ENCODE results near the gene LCN10. TPM values are rescaled to one million over a fixed set of nuclear protein-coding genes. Genes with fewer than 3 reads are reported as not detected.
"Not testable (repeated sequence)": the region's sequence is repeated elsewhere in the genome, so short reads cannot be mapped to it uniquely, and the experiment has no call there.

LCN10 gene
- polyA plus RNA-seq, 4 donors: 0.47 to 2.0 (median 1.4) TPM

DNA sequence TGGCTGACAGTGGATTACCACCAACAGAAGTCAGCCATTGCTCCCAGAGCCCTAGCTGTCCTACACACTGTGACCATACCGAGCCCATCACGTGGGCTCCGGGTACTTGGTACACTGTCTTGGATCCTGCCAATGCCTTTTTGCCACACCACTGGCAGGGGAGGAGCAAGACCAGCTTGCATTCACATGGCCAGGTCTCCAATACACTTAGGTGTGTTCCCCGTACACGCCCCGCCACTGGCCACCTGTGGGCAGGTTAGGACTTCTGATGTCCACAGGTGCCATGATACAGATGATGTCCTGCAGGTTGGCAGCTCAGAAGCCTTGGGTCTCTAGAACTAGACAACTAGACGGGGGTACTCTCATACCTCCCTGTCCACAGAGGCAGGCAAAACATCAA is 35.7 kb downstream of the LCN10 start:
- no peak for DNase-seq (ENCODE audit: low read depth in 4 of 4, low spot score in 2 of 4)

DNA sequence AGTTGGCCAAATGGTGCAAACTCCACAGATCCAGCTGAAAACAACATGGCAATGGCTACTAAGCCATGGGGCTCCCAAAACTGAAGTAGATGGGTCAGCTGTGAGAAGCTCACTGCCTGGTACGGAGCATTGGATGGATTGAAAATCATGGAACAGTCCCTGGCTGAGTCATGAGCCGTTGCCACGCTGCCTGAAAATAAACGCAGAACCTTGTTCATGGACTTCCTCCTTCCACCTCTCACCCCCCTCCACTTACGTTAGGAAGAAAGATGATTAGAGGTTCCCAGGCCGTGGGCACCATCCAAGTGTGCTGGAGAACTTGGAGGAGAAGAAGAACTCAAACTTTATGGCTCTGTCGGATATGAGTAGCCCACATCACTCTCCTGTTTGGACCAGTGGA is 37.2 kb downstream of the LCN10 start:
- no peak for DNase-seq (ENCODE audit: low read depth in 4 of 4, low spot score in 2 of 4)

DNA sequence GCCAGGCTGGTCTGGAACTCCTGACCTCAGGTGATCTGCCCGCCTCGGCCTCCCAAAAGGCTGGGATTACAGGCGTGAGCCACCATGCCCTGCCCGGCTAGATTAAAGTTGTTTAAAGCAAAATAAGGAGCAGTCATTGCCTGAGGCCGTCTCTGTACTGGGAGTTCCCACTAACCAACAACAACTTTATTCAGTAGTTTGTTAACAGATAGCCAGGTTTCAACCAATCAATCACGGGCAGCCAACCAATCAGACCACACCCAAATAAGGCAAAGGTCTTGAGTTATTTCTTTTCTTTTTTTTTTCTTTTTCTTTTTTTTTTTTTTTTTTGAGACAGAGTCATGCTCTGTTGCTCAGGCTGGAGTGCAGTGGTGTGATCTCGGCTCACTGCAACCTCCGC is 38.0 kb downstream of the LCN10 start:
- not testable (repeated sequence) for DNase-seq (ENCODE audit: low read depth in 4 of 4, low spot score in 2 of 4)

DNA sequence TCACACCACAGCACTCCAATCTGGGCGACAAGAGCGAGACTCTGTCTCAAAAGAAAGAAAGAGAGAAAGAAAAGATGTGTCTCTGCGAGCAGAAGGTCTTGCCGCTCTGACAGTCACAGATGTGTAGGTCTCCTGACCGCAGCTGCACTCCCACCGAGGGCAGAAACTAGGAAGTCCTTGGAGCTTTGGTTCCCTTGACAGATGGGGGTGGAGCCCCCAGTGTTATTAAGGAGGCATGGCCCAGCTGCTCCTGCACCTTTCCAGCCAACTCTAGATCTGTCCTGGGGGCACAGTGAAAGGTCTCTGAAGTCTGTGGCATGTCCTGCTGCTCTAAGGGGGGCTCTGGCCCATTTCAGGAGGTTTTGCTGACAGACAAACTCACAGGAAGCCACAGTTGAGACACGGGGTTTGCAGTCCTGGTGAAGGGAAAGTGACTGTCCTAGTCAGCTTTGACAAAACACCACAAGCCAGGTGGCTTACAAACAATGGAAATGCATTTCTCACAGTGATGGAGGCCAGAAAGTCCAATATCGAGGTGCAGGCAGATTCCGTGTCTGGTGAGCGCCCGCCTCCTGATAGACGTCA is 39.4 kb downstream of the LCN10 start:
- DNase-seq (ENCODE audit: low read depth in 4 of 4, low spot score in 2 of 4): no peak

DNA sequence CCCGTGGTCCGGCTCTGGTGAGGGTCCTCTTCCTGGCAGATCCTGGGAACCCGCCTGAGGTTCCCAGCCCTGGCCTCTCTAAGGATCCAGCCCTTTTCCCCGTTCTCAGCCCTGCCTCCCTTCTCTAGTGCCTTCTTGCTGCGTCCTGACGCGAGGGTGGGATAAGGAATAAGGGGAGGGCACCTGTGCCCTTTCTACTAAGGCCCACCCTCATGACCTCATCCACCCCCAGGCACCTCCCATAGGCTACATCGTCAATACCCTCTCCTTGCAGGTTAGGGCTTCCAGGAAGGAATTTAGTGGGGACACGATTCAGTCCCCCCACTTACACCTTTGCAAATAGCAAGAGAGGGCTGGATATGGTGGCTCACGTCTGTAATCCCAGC is 41.1 kb downstream of the LCN10 start:
- DNase-seq (ENCODE audit: low read depth in 4 of 4, low spot score in 2 of 4): no peak

DNA sequence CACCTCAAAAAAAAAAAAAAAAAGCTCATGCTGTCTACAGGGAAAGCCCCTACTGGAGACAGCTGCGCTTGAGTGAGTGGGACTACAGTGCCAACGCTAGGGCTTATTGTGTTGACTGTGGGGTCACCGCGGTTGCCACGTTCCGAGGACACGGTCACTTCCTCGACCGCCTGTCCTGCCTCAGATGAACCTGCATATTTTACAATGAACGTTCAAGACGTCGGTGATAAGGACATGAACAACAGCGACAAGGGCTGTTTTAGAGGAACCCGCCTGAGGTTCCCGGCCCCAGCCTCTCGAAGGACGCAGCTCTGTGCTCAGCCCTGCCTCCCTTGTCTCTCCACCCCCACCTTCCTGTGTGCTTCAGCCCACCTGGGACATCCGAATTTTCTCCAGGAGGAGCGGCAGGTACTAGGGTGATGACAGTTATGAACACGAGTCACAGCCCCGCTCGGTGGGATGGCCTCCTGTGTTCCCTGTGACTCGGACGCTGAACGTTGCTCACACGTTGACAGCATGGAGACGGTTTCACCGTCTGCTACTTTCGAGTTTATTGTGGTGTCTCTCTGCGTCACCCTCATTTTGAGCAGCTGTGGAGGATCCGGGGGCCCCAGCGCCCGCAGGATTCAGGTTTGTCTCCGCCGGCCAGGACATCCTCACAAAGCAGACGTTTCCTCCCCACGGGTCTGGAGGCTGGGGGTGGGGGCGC is 41.6 kb downstream of the LCN10 start:
- DNase-seq (ENCODE audit: low read depth in 4 of 4, low spot score in 2 of 4): no peak

GRCh38 chr9:136700304-136700703 is 42.4 kb downstream of the LCN10 start:
- DNase-seq (ENCODE audit: low read depth in 4 of 4, low spot score in 2 of 4): no peak

DNA sequence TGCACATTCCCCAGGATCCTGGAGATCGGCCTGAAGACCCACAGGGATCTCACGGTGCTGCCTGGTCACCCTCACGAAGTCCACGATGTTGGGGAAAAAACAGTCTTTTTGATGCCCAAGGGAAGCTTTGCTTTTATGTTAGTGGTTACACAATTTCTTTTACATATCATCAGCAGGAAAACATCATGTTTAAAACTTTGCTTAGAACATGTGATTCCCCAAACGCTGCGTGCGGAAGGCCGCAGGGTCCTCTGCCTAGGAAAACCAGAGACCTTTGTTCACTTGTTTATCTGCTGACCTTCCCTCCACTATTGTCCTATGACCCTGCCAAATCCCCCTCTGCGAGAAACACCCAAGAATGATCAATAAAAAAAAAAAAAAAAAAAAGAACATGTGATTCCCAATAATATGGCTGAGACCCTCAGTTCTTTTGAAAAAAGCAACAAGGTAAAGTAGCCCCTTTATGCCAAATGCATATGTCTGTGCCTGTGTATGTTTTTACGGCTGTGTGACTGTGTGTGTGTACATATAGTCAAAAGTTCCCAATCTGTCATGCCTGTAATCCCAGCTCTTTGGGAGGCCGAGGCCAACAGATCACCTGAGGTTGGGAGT is 44.0 kb downstream of the LCN10 start:
- DNase-seq (ENCODE audit: low read depth in 4 of 4, low spot score in 2 of 4): no peak

- no peak for DNase-seq (ENCODE audit: low read depth in 4 of 4, low spot score in 2 of 4)
Observed at GRCh38 chr9:136697821-136698526, 44.8 kb downstream of the LCN10 start.

- DNase-seq (ENCODE audit: low read depth in 4 of 4, low spot score in 2 of 4): no peak
Observed at GRCh38 chr9:136697146-136697820, 45.5 kb downstream of the LCN10 start.

- no peak for DNase-seq (ENCODE audit: low read depth in 4 of 4, low spot score in 2 of 4)
Observed at GRCh38 chr9:136696502-136696901, 46.2 kb downstream of the LCN10 start.

DNA sequence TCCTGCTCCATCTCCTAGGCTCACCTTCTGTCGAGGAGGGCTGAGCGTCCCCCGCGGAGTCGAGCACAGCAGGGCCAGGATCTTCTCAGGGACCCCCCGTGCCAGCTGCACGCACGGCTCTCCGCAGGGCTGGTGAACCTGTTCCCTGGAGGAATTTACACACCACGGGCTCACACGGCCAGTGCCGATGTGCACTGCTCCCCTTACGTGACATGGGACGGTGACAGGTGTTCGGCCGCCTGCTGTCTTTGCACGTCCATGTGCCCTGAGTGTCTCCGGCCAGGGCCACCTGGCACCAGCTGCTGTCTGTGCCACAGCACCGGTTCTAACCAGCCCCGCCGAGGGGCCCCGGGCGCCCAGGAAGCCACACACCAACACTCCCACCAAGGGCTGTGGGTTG is 46.8 kb downstream of the LCN10 start:
- DNase-seq (ENCODE audit: low read depth in 4 of 4, low spot score in 2 of 4): no peak

- no peak for DNase-seq (ENCODE audit: low read depth in 4 of 4, low spot score in 2 of 4)
Observed at GRCh38 chr9:136695435-136695895, 47.3 kb downstream of the LCN10 start.

DNA sequence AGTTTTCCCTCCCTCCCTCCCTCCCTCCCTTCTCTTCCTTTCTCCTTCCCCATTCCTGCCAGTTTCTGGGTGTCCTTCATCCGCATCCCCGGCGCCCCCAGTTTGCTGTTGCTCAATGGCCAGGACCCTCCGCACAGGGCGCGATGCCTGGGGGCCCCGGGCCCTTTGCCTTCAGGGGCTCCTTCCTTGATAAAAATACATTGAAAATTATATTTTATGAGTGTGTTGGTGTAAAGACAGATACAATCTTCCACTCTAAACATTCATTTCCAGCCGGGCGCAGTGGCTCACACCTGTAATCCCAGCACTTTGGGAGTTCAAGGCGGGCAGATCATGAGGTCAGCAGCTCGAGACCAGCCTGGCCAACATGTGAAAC is 47.9 kb downstream of the LCN10 start:
- DNase-seq (ENCODE audit: low read depth in 4 of 4, low spot score in 2 of 4): no peak

DNA sequence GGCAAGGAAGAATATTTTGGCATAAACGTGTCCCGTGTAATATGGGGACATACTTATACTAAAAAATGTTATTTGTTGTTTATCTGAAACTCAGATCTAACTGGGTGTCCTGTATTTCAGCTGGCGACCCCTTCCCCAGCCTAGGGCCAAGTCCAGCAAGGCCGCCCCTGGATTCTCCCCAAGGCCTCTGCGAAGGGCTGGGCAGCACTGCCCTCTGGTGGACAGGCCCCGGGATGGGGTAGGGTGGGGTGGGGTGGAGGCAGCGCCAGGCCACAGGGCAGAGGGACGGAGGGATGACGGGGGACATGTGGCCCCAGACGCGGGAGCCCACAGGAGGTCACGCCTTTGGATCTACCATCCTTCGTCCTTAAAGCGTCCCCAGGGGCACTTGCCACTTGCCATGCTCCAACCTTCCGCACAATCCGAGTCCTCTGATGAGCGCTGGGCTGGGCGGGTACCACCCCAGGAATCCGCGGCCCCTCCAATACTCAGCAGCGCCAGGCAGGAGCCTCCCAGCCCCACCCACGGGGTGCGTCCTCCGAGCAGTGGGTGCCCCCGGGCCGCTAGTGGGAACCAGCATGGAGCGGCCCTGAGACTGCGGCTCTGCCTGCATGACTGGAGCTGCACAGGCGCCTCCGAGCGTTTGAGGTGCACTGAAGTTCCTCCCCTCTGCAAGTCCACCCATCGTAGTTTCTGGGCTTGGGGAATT is 48.4 kb downstream of the LCN10 start:
- DNase-seq (ENCODE audit: low read depth in 4 of 4, low spot score in 2 of 4): no peak

DNA sequence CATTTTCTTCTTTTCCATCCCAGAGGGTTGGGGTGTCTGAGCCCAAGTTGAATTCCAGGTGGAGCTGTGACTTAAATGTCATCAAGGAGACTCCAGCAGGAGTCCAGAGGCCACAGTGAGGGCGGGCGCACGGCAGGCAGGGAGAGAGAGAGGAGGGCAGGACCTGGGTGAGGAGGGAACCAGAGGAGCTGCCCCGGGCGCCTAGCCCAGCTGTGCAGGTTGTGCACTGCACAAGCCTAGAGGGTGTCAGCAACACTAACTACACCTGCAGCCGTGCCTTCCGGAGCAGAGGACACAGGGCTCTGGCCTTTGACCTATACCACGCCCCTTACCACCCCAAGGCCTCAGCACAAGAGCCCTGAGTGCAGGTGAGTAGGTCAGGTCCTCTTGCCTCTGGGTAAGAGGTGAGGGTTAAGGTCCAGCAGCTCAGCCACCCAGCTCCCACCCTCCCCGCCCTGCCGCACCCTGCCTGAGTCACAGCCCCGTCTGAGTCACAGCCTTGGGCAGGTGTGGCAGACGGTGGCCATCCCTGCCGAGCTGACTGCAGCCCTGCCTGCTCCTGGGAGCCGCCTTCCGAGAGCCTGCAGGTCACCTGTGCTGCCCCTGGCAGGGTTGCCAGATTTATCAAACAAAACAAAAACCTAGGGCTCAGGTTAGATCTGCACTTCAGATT is 49.1 kb downstream of the LCN10 start:
- no peak for DNase-seq (ENCODE audit: low read depth in 4 of 4, low spot score in 2 of 4)

GRCh38 chr9:136693135-136693489 is 49.6 kb downstream of the LCN10 start:
- DNase-seq (ENCODE audit: low read depth in 4 of 4, low spot score in 2 of 4): no peak

- no peak for DNase-seq (ENCODE audit: low read depth in 4 of 4, low spot score in 2 of 4)
Observed at GRCh38 chr9:136692185-136693134, 50.3 kb downstream of the LCN10 start.

Measured in left renal cortex interstitium (tissue), 4 donors.